ENCODE data around the gene ADGRF5.

ADGRF5 gene

GRCh38 chr6:46940433-46941226, 18.9 kb upstream of the ADGRF5 start:
- H3K79me2 ChIP-seq (ENCODE audit: control insufficient read depth, low read length): no peaks in the 10 kb centered on the region
- no peaks in the 10 kb centered on the region for H3K27me3 ChIP-seq (ENCODE audit: control insufficient read depth, low read length)
- H3K4me2 ChIP-seq (ENCODE audit: low read length): no peak overlapping the region
- H3K36me3 ChIP-seq (ENCODE audit: control insufficient read depth, low read length): no peaks in the 10 kb centered on the region
- H3K9me3 ChIP-seq (ENCODE audit: control insufficient read depth, insufficient read depth, low read length): no peaks in the 10 kb centered on the region
- no peak overlapping the region for H3K4me3 ChIP-seq (ENCODE audit: low read length)
- no peak overlapping the region for H3K27ac ChIP-seq (ENCODE audit: low read depth, low read length)
- TF ChIP-seq EZH2phosphoT487 (IDR thresholded peaks at IDR 0.05; ENCODE audit: borderline replicate concordance, low read length) (no peak), CTCF (IDR thresholded peaks at IDR 0.05; ENCODE audit: low read depth, low read length, poor library complexity, severe bottlenecking) (no peak)
- no peaks in the 10 kb centered on the region for H3F3A ChIP-seq (ENCODE audit: control insufficient read depth, insufficient read depth)
- H3K4me1 ChIP-seq (ENCODE audit: control insufficient read depth, low read length): no peaks in the 10 kb centered on the region
- no peaks in the 10 kb centered on the region for H4K20me1 ChIP-seq (ENCODE audit: control insufficient read depth, insufficient read depth, low read depth, low read length)
- no peaks in the 10 kb centered on the region for H3K9me2 ChIP-seq (replicated peaks; ENCODE audit: control insufficient read depth, low read length)

- H3K27me3 ChIP-seq (ENCODE audit: control insufficient read depth, low read length): no peaks in the 10 kb centered on the region
- no peaks in the 10 kb centered on the region for H3K9me3 ChIP-seq (ENCODE audit: control insufficient read depth, insufficient read depth, low read length)
- no peaks in the 10 kb centered on the region for H3K79me2 ChIP-seq (ENCODE audit: control insufficient read depth, low read length)
- no peak overlapping the region for H3K4me3 ChIP-seq (ENCODE audit: low read length)
- H3K4me1 ChIP-seq (ENCODE audit: control insufficient read depth, low read length): no peaks in the 10 kb centered on the region
- H3F3A ChIP-seq (ENCODE audit: control insufficient read depth, insufficient read depth): no peaks in the 10 kb centered on the region
- TF ChIP-seq CTCF (IDR thresholded peaks at IDR 0.05; ENCODE audit: low read depth, low read length, poor library complexity, severe bottlenecking) (no peak), EZH2phosphoT487 (IDR thresholded peaks at IDR 0.05; ENCODE audit: borderline replicate concordance, low read length) (no peak)
- H3K27ac ChIP-seq (ENCODE audit: low read depth, low read length): no peak overlapping the region
- H3K4me2 ChIP-seq (ENCODE audit: low read length): no peak overlapping the region
- no peaks in the 10 kb centered on the region for H3K36me3 ChIP-seq (ENCODE audit: control insufficient read depth, low read length)
- no peaks in the 10 kb centered on the region for H3K9me2 ChIP-seq (replicated peaks; ENCODE audit: control insufficient read depth, low read length)
- H4K20me1 ChIP-seq (ENCODE audit: control insufficient read depth, insufficient read depth, low read depth, low read length): no peaks in the 10 kb centered on the region
Observed at GRCh38 chr6:46937642-46938041, 15.9 kb upstream of the ADGRF5 start.

- H3K9me3 ChIP-seq (ENCODE audit: control insufficient read depth, insufficient read depth, low read length): no peaks in the 10 kb centered on the region
- no peaks in the 10 kb centered on the region for H3K9me2 ChIP-seq (replicated peaks; ENCODE audit: control insufficient read depth, low read length)
- H3K27me3 ChIP-seq (ENCODE audit: control insufficient read depth, low read length): no peaks in the 10 kb centered on the region
- no peaks in the 10 kb centered on the region for H3K4me1 ChIP-seq (ENCODE audit: control insufficient read depth, low read length)
- H3K36me3 ChIP-seq (ENCODE audit: control insufficient read depth, low read length): no peaks in the 10 kb centered on the region
- H3K4me2 ChIP-seq (ENCODE audit: low read length): no peak overlapping the region
- no peak overlapping the region for H3K4me3 ChIP-seq (ENCODE audit: low read length)
- H3F3A ChIP-seq (ENCODE audit: control insufficient read depth, insufficient read depth): no peaks in the 10 kb centered on the region
- no peak overlapping the region for H3K27ac ChIP-seq (ENCODE audit: low read depth, low read length)
- no peak for TF ChIP-seq EZH2phosphoT487 (IDR thresholded peaks at IDR 0.05; ENCODE audit: borderline replicate concordance, low read length)
- TF ChIP-seq CTCF (IDR thresholded peaks at IDR 0.05; ENCODE audit: low read depth, low read length, poor library complexity, severe bottlenecking): no peak
- no peaks in the 10 kb centered on the region for H4K20me1 ChIP-seq (ENCODE audit: control insufficient read depth, insufficient read depth, low read depth, low read length)
- H3K79me2 ChIP-seq (ENCODE audit: control insufficient read depth, low read length): no peaks in the 10 kb centered on the region
Observed at GRCh38 chr6:46935687-46936086, 13.9 kb upstream of the ADGRF5 start.
